Measurements from ENCODE around the gene MEIOSIN. TPM values are rescaled to one million over a fixed set of nuclear protein-coding genes. Genes with fewer than 3 reads are reported as not detected.

The MEIOSIN gene
- total RNA-seq, 2 experiments from 2014 or later: not detected

DNA sequence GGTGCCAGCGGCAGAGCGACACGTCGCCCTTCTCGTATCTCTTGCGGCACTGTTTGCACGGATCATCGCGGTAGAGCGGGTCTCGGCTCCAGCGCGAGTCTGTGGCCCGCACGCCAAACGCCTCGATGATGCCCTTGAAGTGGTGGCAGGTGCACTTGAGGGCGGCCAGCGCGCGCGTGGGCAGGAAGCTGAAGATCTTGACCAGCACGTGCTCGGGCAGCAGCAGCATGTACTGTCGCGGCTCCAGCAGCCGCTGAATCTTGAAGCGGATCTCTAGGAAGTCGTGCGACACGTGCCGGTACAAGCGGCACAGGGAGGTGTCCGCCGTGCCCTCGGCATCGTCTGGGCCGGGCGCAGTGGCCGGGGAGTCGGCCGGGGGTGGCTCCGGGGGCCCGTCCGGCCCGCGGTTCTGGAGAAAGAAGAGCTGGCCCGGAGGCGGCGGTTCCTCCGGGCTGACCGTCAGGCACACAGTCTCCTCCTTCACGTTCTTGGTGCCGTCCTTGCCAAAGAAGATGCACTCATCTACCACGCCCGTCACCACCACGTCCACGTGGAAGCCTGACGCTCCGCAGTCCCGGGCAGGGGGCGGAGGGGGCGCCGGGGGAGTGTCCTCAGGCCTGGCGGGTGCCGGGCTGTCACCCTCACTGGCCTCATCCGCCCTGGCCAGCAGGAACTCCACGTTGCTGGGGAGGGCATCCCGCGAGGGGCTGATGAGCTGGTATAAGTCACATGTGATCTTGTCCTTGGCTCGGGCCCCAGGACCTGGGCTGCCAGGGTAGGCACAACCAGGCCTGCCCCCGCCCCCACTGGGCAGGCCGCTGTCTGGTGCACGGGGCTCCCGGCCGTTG, 21.2 kb upstream of the MEIOSIN start:
- Histone ChIP-seq H3K36me3 (ENCODE audit: insufficient read depth, low read length) (peaks cover 26% of the 10 kb centered on the region), H4K20me1 (ENCODE audit: insufficient read depth, low read length) (no peaks in the 10 kb centered on the region), H3K9me3 (ENCODE audit: low read length) (no peaks in the 10 kb centered on the region), H3K4me3 (ENCODE audit: low read depth, low read length, poor library complexity, severe bottlenecking) (no peak overlapping the region), H3K27ac (ENCODE audit: low read depth, low read length, poor library complexity, severe bottlenecking) (no peak overlapping the region), H3K4me2 (ENCODE audit: low read length) (no peak overlapping the region), H3K9me2 (ENCODE audit: insufficient read depth, low read length) (no peaks in the 10 kb centered on the region), H3K4me1 (ENCODE audit: insufficient read depth, low read length, poor library complexity, severe bottlenecking) (peaks cover 59% of the 10 kb centered on the region), H3K79me2 (ENCODE audit: insufficient read depth, low read depth, low read length) (peaks cover 46% of the 10 kb centered on the region), H2AFZ (ENCODE audit: low read length) (no peak overlapping the region)
- ChIA-PET POLR2A (interaction anchor here (1.2 kb wide), 1 partner anchor 13 kb away, joined by 3 read pairs; no protein-coding TSS in a partner anchor), CTCF (ENCODE audit: unreplicated experiment) (no interaction called here)
- no peak for DNase-seq (ENCODE audit: low spot score)
- no TSS peak for BruUV-seq (replicated peaks)
- TF ChIP-seq EZH2phosphoT487 (IDR thresholded peaks at IDR 0.05; ENCODE audit: borderline replicate concordance, low read depth, low read length): no peak
- TF ChIP-seq, protein P1, sequence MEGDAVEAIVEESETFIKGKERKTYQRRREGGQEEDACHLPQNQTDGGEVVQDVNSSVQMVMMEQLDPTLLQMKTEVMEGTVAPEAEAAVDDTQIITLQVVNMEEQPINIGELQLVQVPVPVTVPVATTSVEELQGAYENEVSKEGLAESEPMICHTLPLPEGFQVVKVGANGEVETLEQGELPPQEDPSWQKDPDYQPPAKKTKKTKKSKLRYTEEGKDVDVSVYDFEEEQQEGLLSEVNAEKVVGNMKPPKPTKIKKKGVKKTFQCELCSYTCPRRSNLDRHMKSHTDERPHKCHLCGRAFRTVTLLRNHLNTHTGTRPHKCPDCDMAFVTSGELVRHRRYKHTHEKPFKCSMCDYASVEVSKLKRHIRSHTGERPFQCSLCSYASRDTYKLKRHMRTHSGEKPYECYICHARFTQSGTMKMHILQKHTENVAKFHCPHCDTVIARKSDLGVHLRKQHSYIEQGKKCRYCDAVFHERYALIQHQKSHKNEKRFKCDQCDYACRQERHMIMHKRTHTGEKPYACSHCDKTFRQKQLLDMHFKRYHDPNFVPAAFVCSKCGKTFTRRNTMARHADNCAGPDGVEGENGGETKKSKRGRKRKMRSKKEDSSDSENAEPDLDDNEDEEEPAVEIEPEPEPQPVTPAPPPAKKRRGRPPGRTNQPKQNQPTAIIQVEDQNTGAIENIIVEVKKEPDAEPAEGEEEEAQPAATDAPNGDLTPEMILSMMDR (conservative IDR thresholded peaks at IDR 0.05; ENCODE audit: low read length): no peak
- intact Hi-C loops (cut with micrococcal nuclease; ENCODE audit: unreplicated experiment): no loop called here

DNA sequence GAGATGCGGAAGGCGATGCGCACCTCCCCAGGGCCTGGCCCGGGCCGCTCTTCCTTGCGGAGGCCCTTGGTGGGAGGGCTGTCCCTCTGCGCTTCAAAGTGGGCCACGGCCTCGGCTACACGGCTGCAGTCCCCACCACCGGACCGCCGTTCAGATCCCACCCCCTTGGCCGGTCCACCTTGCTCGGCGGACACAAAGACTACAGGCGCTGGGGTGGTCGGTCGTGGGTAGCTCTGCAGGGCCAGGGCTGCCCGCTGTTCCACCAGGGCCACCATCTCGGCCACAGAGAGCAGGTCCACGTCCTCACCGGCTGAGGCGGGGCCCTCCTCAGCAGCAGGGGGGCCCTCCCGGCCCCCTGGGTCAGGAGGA, 20.6 kb upstream of the MEIOSIN start:
- peaks cover 46% of the 10 kb centered on the region for H3K79me2 ChIP-seq (ENCODE audit: insufficient read depth, low read depth, low read length)

DNA sequence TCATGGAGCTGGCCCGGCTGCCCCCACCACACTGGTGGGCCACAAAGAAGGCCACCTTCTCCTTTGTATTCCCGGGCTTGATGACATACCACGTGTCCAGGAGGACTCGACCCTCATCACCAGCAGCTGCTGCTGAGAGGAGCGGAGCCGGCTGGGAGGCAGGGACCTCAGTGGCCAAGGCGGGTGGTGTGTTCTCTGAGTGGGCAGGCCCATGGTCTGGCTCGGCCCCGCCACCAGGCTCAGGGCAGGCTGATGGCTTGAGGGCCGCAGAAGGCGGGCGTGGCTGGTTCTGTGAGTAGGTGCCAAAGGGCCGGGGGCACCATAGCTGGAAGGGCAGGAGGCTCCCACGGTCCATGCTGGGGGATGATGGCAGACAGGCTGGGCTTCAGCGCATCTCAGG, 20.1 kb upstream of the MEIOSIN start:
- intact Hi-C loops (cut with micrococcal nuclease; ENCODE audit: unreplicated experiment): no loop called here
- Histone ChIP-seq H3K9me3 (ENCODE audit: low read length) (no peaks in the 10 kb centered on the region), H4K20me1 (ENCODE audit: insufficient read depth, low read length) (no peaks in the 10 kb centered on the region), H3K79me2 (ENCODE audit: insufficient read depth, low read depth, low read length) (peaks cover 49% of the 10 kb centered on the region), H3K27ac (ENCODE audit: low read depth, low read length, poor library complexity, severe bottlenecking) (no peak overlapping the region), H2AFZ (ENCODE audit: low read length) (no peak overlapping the region), H3K4me3 (ENCODE audit: low read depth, low read length, poor library complexity, severe bottlenecking) (no peak overlapping the region), H3K4me1 (ENCODE audit: insufficient read depth, low read length, poor library complexity, severe bottlenecking) (peaks cover 54% of the 10 kb centered on the region), H3K4me2 (ENCODE audit: low read length) (no peak overlapping the region), H3K9me2 (ENCODE audit: insufficient read depth, low read length) (no peaks in the 10 kb centered on the region), H3K36me3 (ENCODE audit: insufficient read depth, low read length) (peaks cover 24% of the 10 kb centered on the region)
- TF ChIP-seq EZH2phosphoT487 (IDR thresholded peaks at IDR 0.05; ENCODE audit: borderline replicate concordance, low read depth, low read length): no peak
- TF ChIP-seq, protein P1 (conservative IDR thresholded peaks at IDR 0.05; ENCODE audit: low read length): no peak
- ChIA-PET CTCF (ENCODE audit: unreplicated experiment) (no interaction called here), POLR2A (no interaction called here)
- no peak for DNase-seq (ENCODE audit: low spot score)
- BruUV-seq (replicated peaks): no TSS peak

More for the DNA sequence above, 20.6 kb upstream of the MEIOSIN start:
- POLR2A ChIA-PET: no interaction called here
- H4K20me1 ChIP-seq (ENCODE audit: insufficient read depth, low read length): no peaks in the 10 kb centered on the region
- intact Hi-C loops (cut with micrococcal nuclease; ENCODE audit: unreplicated experiment): no loop called here
- no peak overlapping the region for H3K27ac ChIP-seq (ENCODE audit: low read depth, low read length, poor library complexity, severe bottlenecking)
- H2AFZ ChIP-seq (ENCODE audit: low read length): no peak overlapping the region
- TF ChIP-seq EZH2phosphoT487 (IDR thresholded peaks at IDR 0.05; ENCODE audit: borderline replicate concordance, low read depth, low read length): no peak
- H3K4me2 ChIP-seq (ENCODE audit: low read length): no peak overlapping the region
- peaks cover 26% of the 10 kb centered on the region for H3K36me3 ChIP-seq (ENCODE audit: insufficient read depth, low read length)
- H3K4me1 ChIP-seq (ENCODE audit: insufficient read depth, low read length, poor library complexity, severe bottlenecking): peaks cover 54% of the 10 kb centered on the region
- CTCF ChIA-PET (ENCODE audit: unreplicated experiment): no interaction called here
- no TSS peak for BruUV-seq (replicated peaks)
- no peaks in the 10 kb centered on the region for H3K9me3 ChIP-seq (ENCODE audit: low read length)
- no peak for DNase-seq (ENCODE audit: low spot score)
- H3K9me2 ChIP-seq (ENCODE audit: insufficient read depth, low read length): no peaks in the 10 kb centered on the region
- no peak overlapping the region for H3K4me3 ChIP-seq (ENCODE audit: low read depth, low read length, poor library complexity, severe bottlenecking)

Measured in OCI-LY7 (cell line).